Right forelimb (tissue), 1 donor: ENCODE measurements around the gene NOL3.

ENCODE experiments used
- DNase-seq: peaks from one replicate; pipeline ENCODE4 v3.0.0-alpha.2; 2018

Gene NOL3

GRCh38 chr16:67207249-67208091 is 37.1 kb downstream of the NOL3 start:
- no peak for DNase-seq

- no peak for DNase-seq
These were observed 38.0 kb downstream of the NOL3 start for GRCh38 chr16:67208154-67208896.

GRCh38 chr16:67209565-67209964 is 39.2 kb downstream of the NOL3 start:
- DNase-seq, result no peak

GRCh38 chr16:67210069-67210937 is 40.0 kb downstream of the NOL3 start:
- DNase-seq, result no peak

- no peak for DNase-seq
These were observed 41.3 kb downstream of the NOL3 start for GRCh38 chr16:67211674-67212073.

GRCh38 chr16:67212766-67213165 is 42.4 kb downstream of the NOL3 start:
- DNase-seq, result no peak

GRCh38 chr16:67213197-67214019 is 43.1 kb downstream of the NOL3 start:
- no peak for DNase-seq

- no peak for DNase-seq
These were observed 45.4 kb downstream of the NOL3 start for GRCh38 chr16:67215706-67216105.

GRCh38 chr16:67216612-67217490 is 46.5 kb downstream of the NOL3 start:
- no peak for DNase-seq

- no peak for DNase-seq
These were observed 53.7 kb downstream of the NOL3 start for GRCh38 chr16:67223992-67224391.
